GM12874 (cell line): ENCODE results near the gene EPHB3.

Source experiments
- CTCF ChIP-seq: IDR thresholded peaks from 2 replicates; pipeline ENCODE4 v1.5.1; 2011; ENCODE audit warnings: low read depth, mild to moderate bottlenecking, control low read depth, low read length, moderate library complexity; ENCODE audit not compliant: insufficient read depth

Gene EPHB3

DNA sequence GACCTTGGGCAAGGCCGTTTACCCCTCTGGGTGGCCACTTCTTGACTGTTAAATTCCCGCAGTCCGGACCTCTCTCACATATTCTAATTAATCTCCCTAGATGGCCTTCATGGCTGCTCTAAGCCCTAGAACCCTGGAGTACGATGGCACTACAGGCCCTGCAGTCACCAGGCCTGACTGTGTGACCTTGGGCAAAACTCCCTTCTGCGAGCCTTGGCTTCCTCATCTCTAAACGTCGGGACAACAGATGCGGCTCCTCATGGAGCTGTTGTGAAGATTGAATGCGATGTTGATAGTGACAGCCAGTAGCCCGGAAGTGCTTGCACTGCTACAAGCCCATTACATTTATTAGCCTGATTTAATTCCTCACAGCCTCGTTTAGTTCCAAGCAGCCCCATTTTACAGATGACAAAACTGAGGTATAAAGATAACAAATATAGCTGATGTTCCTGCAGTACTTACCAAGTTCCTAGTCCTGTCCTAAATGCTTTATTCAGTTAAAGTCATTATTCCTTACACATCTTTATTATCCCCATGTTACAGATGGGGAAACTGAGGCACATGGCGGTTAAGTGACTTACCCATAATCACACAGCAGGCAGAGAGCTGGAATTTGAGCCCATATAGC, 10.3 kb downstream of the EPHB3 start:
- no peak for TF ChIP-seq CTCF

DNA sequence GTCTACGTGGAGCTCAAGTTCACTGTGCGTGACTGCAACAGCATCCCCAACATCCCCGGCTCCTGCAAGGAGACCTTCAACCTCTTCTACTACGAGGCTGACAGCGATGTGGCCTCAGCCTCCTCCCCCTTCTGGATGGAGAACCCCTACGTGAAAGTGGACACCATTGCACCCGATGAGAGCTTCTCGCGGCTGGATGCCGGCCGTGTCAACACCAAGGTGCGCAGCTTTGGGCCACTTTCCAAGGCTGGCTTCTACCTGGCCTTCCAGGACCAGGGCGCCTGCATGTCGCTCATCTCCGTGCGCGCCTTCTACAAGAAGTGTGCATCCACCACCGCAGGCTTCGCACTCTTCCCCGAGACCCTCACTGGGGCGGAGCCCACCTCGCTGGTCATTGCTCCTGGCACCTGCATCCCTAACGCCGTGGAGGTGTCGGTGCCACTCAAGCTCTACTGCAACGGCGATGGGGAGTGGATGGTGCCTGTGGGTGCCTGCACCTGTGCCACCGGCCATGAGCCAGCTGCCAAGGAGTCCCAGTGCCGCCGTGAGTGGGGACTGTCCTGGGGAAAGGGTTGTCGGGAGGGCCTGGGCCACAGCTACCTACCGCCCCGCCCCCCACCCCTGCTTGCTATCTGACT, 11.2 kb downstream of the EPHB3 start:
- TF ChIP-seq CTCF, result no peak

DNA sequence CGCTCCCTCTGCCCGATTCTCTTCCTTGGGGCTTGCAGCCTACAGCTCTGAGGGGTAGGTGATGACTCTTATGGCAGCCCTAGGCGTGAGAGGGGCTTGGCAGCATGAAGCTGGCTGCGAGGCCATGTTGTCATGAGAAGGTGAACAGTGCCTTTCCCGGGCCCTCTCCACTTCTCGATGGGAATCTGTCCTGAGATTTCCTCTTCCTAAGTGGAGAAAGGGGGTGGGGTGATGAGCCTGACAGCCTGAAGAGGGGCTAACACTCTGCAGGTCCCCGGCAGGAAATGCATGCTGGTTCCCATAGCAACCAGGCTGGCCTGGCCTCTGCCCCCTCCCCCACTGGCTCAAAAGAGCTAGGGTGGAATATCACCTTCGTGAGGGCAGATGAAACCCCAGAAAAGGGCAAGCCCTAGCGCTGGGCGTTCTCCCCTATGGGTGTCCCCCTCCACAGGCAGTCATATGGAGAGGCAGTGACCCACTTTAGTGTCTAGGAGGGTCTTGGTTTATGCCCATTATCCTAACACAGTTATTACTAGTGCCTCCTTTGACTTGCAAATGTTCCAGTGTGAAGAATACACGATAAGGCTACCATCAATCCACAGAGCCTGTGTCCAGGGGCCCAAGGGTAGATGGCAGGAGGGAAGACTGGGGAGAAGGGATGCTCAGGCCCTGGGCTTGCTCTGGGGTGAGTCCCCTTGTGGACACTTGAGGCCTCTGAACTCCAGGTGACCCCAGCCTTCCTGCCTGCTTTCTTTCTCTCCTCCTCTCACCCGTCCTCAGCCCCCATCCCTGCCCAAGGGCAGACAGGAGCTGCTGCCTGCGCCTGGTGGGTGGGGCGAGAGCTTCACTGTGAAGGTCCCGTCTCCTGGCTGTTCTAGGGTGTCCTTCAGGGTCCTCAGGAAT, 13.2 kb downstream of the EPHB3 start:
- no peak for TF ChIP-seq CTCF

GRCh38 chr3:184575701-184576100, 14.1 kb downstream of the EPHB3 start:
- no peak for TF ChIP-seq CTCF

DNA sequence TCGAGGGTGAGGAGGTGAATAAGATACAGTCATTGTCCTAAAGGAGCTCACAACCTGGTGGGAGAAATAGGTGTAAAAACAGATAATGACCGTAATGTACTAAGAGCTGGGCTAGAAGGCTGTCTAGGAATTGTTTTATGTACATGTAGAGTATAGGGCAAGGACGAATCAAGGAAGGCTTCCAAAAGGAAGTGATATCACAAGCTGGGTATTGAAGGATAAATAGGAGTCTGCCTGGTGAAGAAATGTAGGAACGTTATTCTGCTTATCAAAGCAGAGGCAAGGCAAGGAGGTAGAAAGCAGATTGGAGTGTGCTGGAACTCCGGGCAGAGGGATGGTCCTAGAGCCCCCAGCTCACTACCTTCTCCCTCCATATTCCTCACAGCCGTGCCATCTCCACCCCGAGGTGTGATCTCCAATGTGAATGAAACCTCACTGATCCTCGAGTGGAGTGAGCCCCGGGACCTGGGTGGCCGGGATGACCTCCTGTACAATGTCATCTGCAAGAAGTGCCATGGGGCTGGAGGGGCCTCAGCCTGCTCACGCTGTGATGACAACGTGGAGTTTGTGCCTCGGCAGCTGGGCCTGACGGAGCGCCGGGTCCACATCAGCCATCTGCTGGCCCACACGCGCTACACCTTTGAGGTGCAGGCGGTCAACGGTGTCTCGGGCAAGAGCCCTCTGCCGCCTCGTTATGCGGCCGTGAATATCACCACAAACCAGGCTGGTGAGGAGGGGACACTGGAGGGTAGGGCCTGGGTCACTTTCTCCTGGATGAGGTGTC, 15.1 kb downstream of the EPHB3 start:
- no peak for TF ChIP-seq CTCF

DNA sequence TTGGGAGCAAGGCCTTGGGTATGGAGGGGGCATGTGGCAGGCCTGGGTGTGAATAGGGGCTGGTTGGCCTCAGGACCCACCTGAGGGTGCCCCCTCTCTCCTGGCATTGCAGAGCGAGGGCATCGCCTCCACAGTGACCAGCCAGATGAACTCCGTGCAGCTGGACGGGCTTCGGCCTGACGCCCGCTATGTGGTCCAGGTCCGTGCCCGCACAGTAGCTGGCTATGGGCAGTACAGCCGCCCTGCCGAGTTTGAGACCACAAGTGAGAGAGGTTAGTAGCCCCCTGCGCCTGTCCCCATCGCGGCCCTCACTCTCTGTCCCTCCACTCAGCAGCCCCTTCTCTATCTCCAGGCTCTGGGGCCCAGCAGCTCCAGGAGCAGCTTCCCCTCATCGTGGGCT, 16.0 kb downstream of the EPHB3 start:
- TF ChIP-seq CTCF, result no peak

DNA sequence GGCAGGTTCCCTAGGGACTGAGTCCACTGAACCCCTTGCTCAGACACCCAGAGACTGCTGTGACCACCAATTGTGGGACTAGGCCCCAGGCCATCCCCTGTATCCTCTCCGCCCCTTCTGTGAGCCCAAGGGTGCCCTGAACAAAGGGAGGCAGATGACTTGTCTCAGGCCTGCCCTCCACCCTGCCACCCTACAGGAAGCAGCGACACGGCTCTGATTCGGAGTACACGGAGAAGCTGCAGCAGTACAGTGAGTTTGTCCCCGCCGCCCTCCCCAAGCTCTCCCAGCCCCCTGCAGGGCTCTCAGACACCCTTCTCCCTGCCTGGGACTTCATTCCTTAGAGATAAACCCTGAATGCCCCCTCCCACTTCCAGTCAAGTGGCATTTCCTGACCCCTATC, 16.6 kb downstream of the EPHB3 start:
- no peak for TF ChIP-seq CTCF
